Activated naive CD4-positive, alpha-beta T cell treated with anti-CD3 and anti-CD28 coated beads, Interleukin-2, amount 10 ng/mL, durations not matched to agents 5 hours and 36 hours (primary cell): ENCODE measurements around the gene SETD4. TPM values are rescaled to one million over a fixed set of nuclear protein-coding genes. Genes with fewer than 3 reads are reported as not detected.

Experiments used
- total RNA-seq, 2 experiments: library from RNA; stranded (reverse); gene quantifications; one replicate each; pipeline ENCODE4 v1.2.3, GENCODE V29; 2021

The SETD4 gene
- 10 to 100 TPM; 17.5 to 18.9 TPM for total RNA-seq

GRCh38 chr21:36060159-36060921 lies at the start of gene SETD4:
Gene SETD4, minus strand, starts transcription at chr21:36060526. Its CDS starts 1,638 bp downstream, at chr21:36058888.

GRCh38 chr21:36069713-36070583 lies 9.6 kb upstream of the SETD4 start, which contains the start of gene CBR1:
Gene CBR1, plus strand, starts transcription at chr21:36070024. Its CDS starts 92 bp downstream, at chr21:36070116.

Other genes starting within 250 kb of the SETD4 start
- 10 to 100 TPM; 40.9 to 45.2 TPM for gene CBR1, start 9.5 kb upstream of the SETD4 start, total RNA-seq
- gene CBR3, start 74.6 kb upstream of the SETD4 start, total RNA-seq: 10 to 100 TPM; 25.7 to 25.8 TPM
- 10 to 100 TPM; 24.3 to 27.9 TPM for gene DOP1B, start 96.3 kb upstream of the SETD4 start, total RNA-seq